HEK293T (cell line): ENCODE measurements around the gene TCF7L1.

ENCODE experiments used
- ARNT ChIP-seq: fragments of 450-650 bp; IDR thresholded peaks from 2 replicates; pipeline ENCODE4 v1.6.1; 2017; ENCODE audit warnings: mild to moderate bottlenecking
- BHLHE40 ChIP-seq: fragments of 450-650 bp; IDR thresholded peaks from 2 replicates; pipeline ENCODE4 v1.6.1; 2016; ENCODE audit warnings: mild to moderate bottlenecking, moderate library complexity, borderline replicate concordance
- CTBP1 ChIP-seq: fragments of 450-650 bp; IDR thresholded peaks from 2 replicates; pipeline ENCODE4 v1.6.1; 2016; ENCODE audit warnings: borderline replicate concordance
- SP1 ChIP-seq: fragments of 450-650 bp; IDR thresholded peaks from 2 replicates; pipeline ENCODE4 v1.6.1; 2017
- SUZ12 ChIP-seq: fragments of 450-650 bp; IDR thresholded peaks from 2 replicates; pipeline ENCODE4 v1.6.1; 2016; ENCODE audit warnings: mild to moderate bottlenecking

GRCh38 chr2:85130407-85130806, 2.8 kb upstream of the TCF7L1 start:
- TF ChIP-seq SP1: no peak
- TF ChIP-seq ARNT: no peak
- TF ChIP-seq SUZ12: no peak
- no peak for TF ChIP-seq BHLHE40
- no peak for TF ChIP-seq CTBP1
